Measurements from ENCODE around the gene SSR4.
"Not testable (repeated sequence)": the region's sequence is repeated elsewhere in the genome, so short reads cannot be mapped to it uniquely, and the experiment has no call there.

The SSR4 gene

DNA sequence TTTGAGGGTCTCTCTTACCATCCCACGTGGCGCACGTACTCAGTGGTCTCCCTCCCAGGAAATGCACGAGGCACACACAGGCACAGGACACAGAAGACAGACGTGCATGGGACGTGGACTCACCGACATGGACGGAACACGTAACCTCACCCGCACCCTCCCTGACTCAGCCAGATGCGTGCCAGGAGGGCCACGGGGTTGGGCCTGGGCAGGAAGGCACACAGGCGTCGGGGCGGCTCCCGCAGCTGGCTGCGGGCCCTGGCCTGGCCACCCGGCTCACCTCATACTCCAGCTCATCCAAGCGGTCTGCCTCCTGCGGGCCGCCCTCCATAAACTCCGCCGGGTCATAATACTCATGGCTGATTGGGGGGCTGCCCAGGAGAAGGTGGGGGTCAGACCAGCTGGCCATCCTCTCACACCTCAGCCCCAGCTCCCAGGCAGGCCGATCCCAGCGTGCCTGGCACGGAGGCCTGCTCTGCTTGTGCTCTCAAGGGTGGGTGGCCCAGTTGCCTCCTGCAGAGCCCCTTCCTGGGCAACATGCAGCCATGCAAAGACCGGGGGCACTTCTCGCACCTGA lies 12.6 kb downstream of the SSR4 start:
- DNase-seq (ENCODE audit: low read depth) = no peak

GRCh38 chrX:153807976-153808375 lies 13.5 kb downstream of the SSR4 start:
- DNase-seq (ENCODE audit: low read depth) = no peak

DNA sequence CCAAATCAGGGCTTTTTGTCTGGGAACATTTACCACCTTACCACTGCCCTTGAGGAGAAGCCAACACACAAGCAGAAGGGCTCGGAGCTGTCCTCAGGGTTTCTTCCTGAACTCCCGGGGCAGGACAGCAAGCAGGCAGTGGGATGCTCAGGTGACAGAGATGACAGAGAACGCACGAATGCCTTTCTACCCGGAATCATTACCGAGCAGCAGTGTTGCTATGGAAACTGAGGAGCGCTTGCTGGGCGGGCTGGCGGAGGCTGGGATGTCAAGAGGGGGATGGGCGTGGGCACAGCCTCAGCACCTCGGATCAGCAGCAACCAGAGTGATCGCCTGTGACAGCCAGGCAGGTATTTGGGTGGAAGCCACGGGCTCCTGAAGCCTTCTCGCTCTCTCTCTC lies 17.8 kb downstream of the SSR4 start:
- no peak for DNase-seq (ENCODE audit: low read depth)

DNA sequence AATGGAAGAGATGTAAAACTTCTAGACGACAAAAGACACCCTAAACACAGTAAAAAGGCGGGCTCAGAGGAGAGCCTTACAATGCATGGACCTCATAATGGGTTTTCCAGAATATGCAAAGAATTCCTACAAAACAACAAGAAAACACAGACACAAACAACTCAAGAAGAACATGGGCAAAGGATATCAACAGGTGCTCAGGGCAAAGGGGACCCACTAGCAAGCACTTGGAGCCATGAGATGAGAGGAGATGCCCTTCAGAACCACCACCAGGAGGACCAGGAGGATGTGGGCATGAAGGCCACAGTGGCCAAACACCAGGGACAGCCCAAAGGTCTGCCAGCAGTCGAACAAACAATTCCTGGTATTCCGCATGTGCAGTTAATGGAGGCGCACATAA lies 18.7 kb downstream of the SSR4 start:
- no peak for DNase-seq (ENCODE audit: low read depth)

- DNase-seq (ENCODE audit: low read depth) = no peak
Observed at GRCh38 chrX:153814591-153815315, 20.3 kb downstream of the SSR4 start.

DNA sequence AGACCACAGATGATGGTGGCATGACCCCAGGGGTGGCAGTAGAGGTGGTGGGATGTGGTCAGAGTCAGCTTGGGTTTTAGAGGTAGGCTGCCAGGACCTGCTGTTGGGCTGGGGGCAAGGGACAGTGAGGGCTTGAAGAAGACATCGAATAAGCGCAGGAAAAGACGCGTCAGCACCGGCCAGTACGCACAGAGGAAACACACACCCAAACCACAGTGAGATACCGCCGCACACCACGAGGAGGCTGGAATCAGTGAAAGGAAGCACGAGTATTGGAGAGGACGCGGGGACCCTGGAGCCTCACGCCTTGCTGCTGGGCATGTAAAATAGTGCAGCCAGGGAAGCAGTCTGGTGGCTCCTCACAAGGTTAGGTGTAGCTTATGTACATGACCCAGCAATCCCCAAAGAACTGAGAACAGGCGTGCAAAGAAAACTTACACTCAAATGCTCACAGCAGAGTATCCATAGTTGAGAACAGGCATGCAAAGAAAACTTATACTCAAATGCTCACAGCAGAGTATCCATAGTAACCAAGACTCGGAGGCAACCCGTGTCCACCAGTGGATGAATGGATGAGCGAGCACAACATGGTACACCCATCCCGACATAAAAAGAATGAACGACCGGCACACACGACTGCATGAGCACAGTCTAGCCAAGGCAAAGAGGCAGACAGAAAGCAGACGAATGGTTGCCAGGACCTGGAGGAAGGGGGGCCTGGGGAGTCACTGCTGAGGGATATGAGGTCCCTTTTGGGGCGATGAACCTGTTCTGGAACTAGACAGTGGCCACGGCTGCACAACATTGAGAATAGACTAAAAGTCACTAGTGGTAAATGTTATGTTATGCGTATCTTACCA lies 22.6 kb downstream of the SSR4 start:
- DNase-seq (ENCODE audit: low read depth) = peak; percentile 23

DNA sequence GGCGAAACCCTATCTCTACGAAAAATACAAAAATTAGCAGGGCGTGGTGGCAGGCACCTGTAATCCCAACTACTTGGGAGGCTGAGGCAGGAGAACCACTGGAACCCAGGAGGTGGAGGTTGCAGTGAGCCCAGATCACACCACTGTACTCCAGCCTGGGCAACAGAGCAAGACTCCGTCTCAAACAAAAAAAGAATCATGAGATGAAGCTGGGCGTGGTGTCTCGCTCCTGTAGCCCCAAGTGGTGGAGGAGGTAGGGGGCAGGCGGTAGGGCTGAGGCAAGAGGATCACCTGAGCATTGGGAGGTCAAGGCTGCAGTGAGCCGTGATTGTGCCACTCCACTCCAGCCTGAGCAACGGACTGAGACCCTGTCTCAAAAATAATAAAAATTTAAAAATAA lies 23.6 kb downstream of the SSR4 start:
- not testable (repeated sequence) for DNase-seq (ENCODE audit: low read depth)

GRCh38 chrX:153818571-153819383 lies 24.3 kb downstream of the SSR4 start:
- peak; percentile 34 for DNase-seq (ENCODE audit: low read depth)

GRCh38 chrX:153819384-153820040 lies 25.0 kb downstream of the SSR4 start:
- DNase-seq (ENCODE audit: low read depth) = no peak

GRCh38 chrX:153820601-153821000 lies 26.1 kb downstream of the SSR4 start:
- no peak for DNase-seq (ENCODE audit: low read depth)

DNA sequence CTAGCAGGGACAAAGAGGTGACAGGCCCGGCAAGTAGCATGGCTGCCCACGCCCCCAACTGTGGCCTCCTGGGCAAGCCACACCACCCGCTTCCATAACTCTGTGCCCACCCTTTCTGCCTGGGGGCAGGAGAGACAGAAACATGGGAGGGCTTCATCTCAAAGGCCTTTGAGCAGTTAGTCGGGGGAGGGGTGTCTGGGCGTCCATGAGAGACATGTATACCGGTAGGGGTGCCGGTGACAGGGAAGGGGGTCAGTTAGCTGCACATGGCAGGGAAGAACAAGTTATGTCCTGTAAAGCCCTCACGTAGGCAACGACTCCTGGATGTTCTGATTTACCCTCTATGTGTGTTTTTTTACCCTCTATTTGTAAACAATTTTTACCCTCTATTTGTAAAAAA lies 26.6 kb downstream of the SSR4 start:
- no peak for DNase-seq (ENCODE audit: low read depth)

DNA sequence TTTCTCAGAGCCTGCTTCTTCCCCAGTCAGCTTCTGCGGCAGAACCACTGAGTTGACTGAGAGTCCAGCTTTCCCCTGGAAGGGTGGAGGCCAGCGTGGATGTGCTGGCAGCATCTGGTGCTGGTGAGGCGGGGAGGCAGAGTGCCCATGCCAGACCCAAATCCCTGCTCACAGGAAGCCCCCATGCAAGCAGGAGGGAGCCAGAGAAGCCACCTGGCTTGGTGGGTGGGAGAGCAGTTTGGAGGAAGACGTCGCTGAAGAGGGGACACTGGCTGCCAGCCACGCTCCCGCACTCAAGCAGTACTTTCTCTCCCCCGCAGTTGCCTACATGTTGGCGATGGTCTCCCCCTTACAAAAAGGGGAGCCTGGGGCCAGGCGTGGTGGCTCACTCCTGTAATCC lies 29.9 kb downstream of the SSR4 start:
- no peak for DNase-seq (ENCODE audit: low read depth)

DNA sequence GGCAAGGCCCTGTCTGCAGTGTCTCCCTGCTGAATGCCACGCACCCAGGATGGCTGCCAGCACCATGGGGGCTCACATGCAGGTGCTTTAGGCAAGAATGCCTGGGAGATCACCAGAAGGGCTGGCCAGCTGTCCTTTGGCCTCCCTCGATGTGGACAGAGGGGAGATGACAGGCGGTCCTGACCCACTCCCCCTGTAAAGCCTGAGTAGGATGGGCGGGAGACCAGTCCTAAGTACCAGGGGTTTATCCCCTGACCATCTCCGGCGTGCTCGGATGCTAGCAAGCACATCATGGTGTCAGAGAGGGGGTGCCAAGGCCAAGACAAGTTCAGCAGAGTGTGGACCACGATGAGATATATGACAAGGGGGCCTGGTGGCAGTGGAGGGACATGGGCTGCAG lies 30.6 kb downstream of the SSR4 start:
- DNase-seq (ENCODE audit: low read depth) = no peak

- DNase-seq (ENCODE audit: low read depth) = no peak
Observed at GRCh38 chrX:153827016-153827415, 32.5 kb downstream of the SSR4 start.

GRCh38 chrX:153827903-153828302 lies 33.4 kb downstream of the SSR4 start:
- DNase-seq (ENCODE audit: low read depth) = no peak

DNA sequence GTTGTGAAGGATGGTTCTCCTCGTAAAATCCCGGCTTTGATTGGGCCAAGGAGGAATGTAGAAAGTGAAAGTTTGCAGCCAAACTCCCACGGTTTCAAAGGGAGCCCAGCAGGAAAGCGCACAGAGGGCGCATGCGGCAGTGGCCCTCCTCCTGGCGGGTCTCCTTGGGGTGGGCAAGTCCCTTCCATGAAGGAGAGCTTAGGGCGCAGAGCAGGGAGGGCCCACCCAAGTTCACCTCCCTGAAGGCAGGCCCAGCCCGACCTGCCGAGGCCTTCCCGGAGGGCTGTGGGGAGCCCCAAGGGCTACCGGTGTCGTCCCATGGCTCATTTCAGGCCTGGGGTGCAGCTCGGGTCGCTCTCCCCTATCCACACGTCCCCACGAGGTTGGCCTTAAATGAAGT lies 33.8 kb downstream of the SSR4 start:
- no peak for DNase-seq (ENCODE audit: low read depth)

GRCh38 chrX:153828723-153829548 lies 34.5 kb downstream of the SSR4 start:
- DNase-seq (ENCODE audit: low read depth) = no peak

DNA sequence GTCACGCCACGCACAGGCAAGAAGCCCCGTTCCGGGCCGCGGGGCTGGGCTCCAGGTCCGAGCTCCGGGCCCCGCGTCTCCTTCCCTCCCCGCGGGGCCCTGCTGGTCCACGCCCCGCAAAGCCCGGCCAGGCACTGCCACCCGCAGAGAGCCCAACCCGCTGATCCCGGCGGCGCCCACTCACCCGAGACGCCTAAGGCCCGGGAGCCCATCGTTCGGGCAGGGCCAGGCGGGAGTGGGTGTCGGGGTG lies 35.0 kb downstream of the SSR4 start:
- DNase-seq (ENCODE audit: low read depth) = no peak

- DNase-seq (ENCODE audit: low read depth) = no peak
Observed at GRCh38 chrX:153829799-153830639, 35.6 kb downstream of the SSR4 start, which contains the start of gene PDZD4. PDZD4 (minus strand) TSS chrX:153830544; CDS start chrX:153830298, 246 bp downstream.

Data from stimulated activated CD8-positive, alpha-beta memory T cell treated with anti-CD3 and anti-CD28 coated beads, Interleukin-4, amount 100 ng/mL, for 24 hours (primary cell).